Activated T-helper 1 cell treated with anti-CD3 and anti-CD28 coated beads, Interleukin-12 subunit alpha, Interleukin-12 subunit beta, Interleukin-2, Interleukin-4 antibody, amounts not matched to agents 30 ng/mL and 10 ng/mL and 1 ng/mL, durations not matched to agents 14 hours and 24 hours and 36 hours (primary cell): ENCODE results near the gene EDA. TPM values are rescaled to one million over a fixed set of nuclear protein-coding genes. Genes with fewer than 3 reads are reported as not detected.

Source experiments
- DNase-seq: peaks from one replicate; pipeline ENCODE4 v3.0.0; 2021; ENCODE audit warnings: low spot score
- H3K27ac Mint-ChIP-seq: one replicate; pipeline ENCODE4 v1.8.0; 2021; ENCODE audit warnings: mild to moderate bottlenecking, mixed read lengths
- H3K27me3 Mint-ChIP-seq: one replicate; pipeline ENCODE4 v1.8.0; 2022; ENCODE audit warnings: mild to moderate bottlenecking, moderate library complexity, mixed read lengths; ENCODE audit not compliant: insufficient read depth
- H3K36me3 Mint-ChIP-seq: one replicate; pipeline ENCODE4 v1.8.0; 2021; ENCODE audit warnings: low read depth, mixed read lengths
- H3K4me1 Mint-ChIP-seq: one replicate; pipeline ENCODE4 v1.8.0; 2021; ENCODE audit warnings: low read depth, mixed read lengths
- H3K4me3 Mint-ChIP-seq: one replicate; pipeline ENCODE4 v1.8.0; 2021; ENCODE audit warnings: mild to moderate bottlenecking, moderate library complexity, mixed read lengths
- H3K9me3 Mint-ChIP-seq: one replicate; pipeline ENCODE4 v1.8.0; 2021; ENCODE audit warnings: mixed read lengths
- intact Hi-C: fragments of 100-400 bp; cut with micrococcal nuclease; formaldehyde crosslinking; loops from one replicate; pipeline ENCODE4 v1.15.1; 2024
- total RNA-seq: library from RNA; stranded (reverse); gene quantifications from 2 replicates; pipeline ENCODE4 v1.2.3, GENCODE V29; 2022

EDA gene
- total RNA-seq, 1 donor from 2014 or later, result 1.6 TPM

DNA sequence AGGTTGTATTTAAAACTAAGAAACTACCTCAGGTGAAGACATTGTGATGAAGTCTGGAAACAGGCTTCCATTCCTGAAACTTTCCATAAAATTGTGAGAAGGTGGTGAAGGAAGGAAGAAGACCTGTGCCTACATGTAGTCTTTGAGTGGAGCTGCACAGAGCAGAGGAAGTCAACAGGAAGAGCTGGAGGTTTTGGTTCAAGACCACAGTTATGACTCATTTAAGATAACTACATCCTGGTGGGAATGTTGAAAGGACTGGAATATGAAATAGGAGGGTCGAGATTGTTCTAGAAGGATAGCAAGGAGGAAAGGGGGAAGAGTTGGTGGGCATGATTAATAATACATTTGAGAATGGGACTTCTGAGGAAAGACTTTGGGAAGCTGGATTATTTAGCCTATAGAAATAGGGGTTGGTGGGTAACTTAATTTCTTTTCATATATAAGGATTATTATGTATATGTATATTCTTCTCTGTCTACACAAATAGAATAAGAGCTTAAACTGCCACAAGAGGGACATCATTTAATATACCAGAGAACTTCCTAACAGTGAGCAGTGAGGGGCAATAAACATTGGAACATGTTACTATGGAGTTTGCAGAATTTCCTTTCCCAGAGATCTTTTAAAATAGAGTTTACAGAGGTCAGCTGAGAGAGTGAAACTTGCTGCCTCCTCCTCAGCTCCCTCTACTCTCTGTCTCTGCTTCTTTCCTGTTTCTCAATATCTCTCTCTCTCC is 410.4 kb downstream of the EDA start:
- intact Hi-C loops, result no loop called here

GRCh38 chrX:70026851-70027200 is 410.9 kb downstream of the EDA start:
- H3K4me1 Mint-ChIP-seq, result peaks cover 37% of the 10 kb centered on the region
- H3K27me3 Mint-ChIP-seq, result peaks cover 6% of the 10 kb centered on the region
- DNase-seq, result no peak
- H3K4me3 Mint-ChIP-seq, result no peak overlapping the region
- H3K9me3 Mint-ChIP-seq, result no peaks in the 10 kb centered on the region
- H3K27ac Mint-ChIP-seq, result no peak overlapping the region
- intact Hi-C loops, result no loop called here
- no peaks in the 10 kb centered on the region for H3K36me3 Mint-ChIP-seq

More for the DNA sequence above, 410.4 kb downstream of the EDA start:
- H3K36me3 Mint-ChIP-seq, result no peaks in the 10 kb centered on the region
- DNase-seq, result no peak
- no peak overlapping the region for H3K27ac Mint-ChIP-seq
- peaks cover 33% of the 10 kb centered on the region for H3K4me1 Mint-ChIP-seq
- no peaks in the 10 kb centered on the region for H3K9me3 Mint-ChIP-seq
- peaks cover 5% of the 10 kb centered on the region for H3K27me3 Mint-ChIP-seq
- H3K4me3 Mint-ChIP-seq, result no peak overlapping the region

DNA sequence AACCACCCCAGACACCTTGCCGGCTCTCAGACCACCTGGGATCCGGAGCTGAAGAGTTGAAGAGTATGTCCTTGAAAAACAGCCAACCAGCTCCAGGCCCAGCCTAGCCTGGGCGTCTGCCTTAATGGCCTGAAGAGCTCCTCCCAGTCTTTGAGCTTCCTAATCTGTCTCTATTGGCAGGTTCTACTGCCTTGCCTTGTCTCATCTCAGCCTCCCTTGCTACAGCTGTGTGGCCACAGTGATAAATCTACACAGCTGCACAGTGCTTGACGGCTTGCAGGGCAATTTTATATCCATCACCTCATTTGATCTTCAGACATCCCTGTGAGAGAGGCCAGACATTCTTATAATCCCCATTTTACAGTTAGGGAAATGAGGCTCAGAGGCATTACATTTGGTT is 413.9 kb downstream of the EDA start:
- Mint-ChIP-seq H3K4me3 (no peak overlapping the region), H3K27me3 (peaks cover 3% of the 10 kb centered on the region), H3K9me3 (no peaks in the 10 kb centered on the region), H3K36me3 (no peaks in the 10 kb centered on the region), H3K27ac (no peak overlapping the region), H3K4me1 (peaks cover 41% of the 10 kb centered on the region)
- DNase-seq, result no peak
- intact Hi-C loops, result loop anchor here (1.0 to 5.0 kb wide), 5 partner anchors 67 to 537 kb away; partner anchors contain the start of genes EDA and IGBP1

GRCh38 chrX:70030301-70030767 is 414.4 kb downstream of the EDA start:
- Mint-ChIP-seq H3K9me3 (no peaks in the 10 kb centered on the region), H3K4me1 (peaks cover 40% of the 10 kb centered on the region), H3K27me3 (peaks cover 3% of the 10 kb centered on the region), H3K36me3 (no peaks in the 10 kb centered on the region), H3K27ac (no peak overlapping the region), H3K4me3 (no peak overlapping the region)
- intact Hi-C loops, result loop anchor here (1.0 to 5.0 kb wide), 5 partner anchors 67 to 537 kb away; partner anchors contain the start of genes EDA and IGBP1
- peak; percentile 15 for DNase-seq

DNA sequence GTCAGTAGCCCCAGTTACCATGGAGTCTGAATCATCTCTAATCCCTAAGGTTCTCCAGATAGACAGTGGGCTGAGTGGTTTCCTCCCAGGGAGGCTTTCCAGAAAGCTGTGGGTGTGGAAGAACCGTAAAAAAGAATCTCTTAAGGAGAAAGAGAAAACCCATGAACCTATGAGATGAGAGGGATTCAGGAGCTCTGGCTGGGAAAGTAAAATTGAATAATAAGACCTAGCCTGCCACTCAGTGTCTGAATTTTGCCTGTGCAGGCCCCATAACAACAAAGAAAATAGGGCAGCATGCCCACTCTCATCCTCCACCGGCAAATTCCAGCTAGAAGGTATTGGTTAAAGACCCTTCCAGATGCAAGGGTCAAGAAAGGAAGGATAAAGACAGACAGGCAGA is 416.9 kb downstream of the EDA start:
- no peak for DNase-seq
- intact Hi-C loops, result loop anchor here (5.0 kb wide), 2 partner anchors 65 to 415 kb away; partner anchors contain the start of gene EDA
- peaks cover 3% of the 10 kb centered on the region for H3K27me3 Mint-ChIP-seq
- H3K4me1 Mint-ChIP-seq, result peaks cover 22% of the 10 kb centered on the region
- no peaks in the 10 kb centered on the region for H3K9me3 Mint-ChIP-seq
- no peak overlapping the region for H3K27ac Mint-ChIP-seq
- H3K36me3 Mint-ChIP-seq, result no peaks in the 10 kb centered on the region
- no peak overlapping the region for H3K4me3 Mint-ChIP-seq

DNA sequence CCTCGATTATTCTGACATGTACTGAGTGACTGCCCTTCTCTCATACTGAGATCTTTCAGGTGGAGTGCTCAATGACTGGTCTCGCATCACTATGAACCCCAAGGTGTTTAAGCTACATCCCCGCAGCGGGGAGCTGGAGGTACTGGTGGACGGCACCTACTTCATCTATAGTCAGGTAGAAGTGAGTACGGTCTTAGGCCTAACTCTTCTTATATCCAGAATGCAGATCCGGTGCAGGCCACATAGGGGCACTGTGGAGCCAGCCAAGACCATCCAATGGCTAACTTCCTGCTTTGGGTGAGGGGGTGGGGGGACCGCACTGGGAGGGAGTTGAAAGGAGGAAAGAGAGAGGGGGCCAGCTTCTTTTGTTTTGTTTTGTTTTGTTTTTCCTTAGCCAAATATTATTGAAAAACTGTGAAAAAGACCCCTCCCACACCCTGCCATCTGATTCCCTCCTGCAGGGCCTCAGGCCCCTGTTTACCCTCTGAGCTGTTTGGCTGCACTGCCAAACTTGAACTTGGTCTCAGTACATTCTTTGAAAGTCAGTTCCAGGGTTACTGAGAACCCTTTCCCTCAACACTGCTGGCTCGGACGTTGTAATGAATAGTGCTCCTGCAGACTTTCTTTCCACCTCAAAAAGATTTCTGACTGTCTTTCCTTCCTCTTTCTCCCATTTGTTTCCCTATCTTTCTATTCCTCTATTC is 417.6 kb downstream of the EDA start:
- no peak overlapping the region for H3K4me3 Mint-ChIP-seq
- peaks cover 3% of the 10 kb centered on the region for H3K27me3 Mint-ChIP-seq
- DNase-seq, result no peak
- H3K27ac Mint-ChIP-seq, result no peak overlapping the region
- H3K9me3 Mint-ChIP-seq, result no peaks in the 10 kb centered on the region
- intact Hi-C loops, result loop anchor here (5.0 kb wide), 2 partner anchors 64 to 416 kb away; partner anchors contain the start of gene EDA
- H3K4me1 Mint-ChIP-seq, result peaks cover 22% of the 10 kb centered on the region
- H3K36me3 Mint-ChIP-seq, result no peaks in the 10 kb centered on the region

GRCh38 chrX:70034646-70035045 is 418.7 kb downstream of the EDA start:
- no peaks in the 10 kb centered on the region for H3K36me3 Mint-ChIP-seq
- H3K27ac Mint-ChIP-seq, result no peak overlapping the region
- intact Hi-C loops, result loop anchor here (5.0 kb wide), 2 partner anchors 63 to 417 kb away; partner anchors contain the start of gene EDA
- DNase-seq, result no peak
- no peak overlapping the region for H3K4me3 Mint-ChIP-seq
- peaks cover 22% of the 10 kb centered on the region for H3K4me1 Mint-ChIP-seq
- peaks cover 3% of the 10 kb centered on the region for H3K27me3 Mint-ChIP-seq
- H3K9me3 Mint-ChIP-seq, result no peaks in the 10 kb centered on the region

DNA sequence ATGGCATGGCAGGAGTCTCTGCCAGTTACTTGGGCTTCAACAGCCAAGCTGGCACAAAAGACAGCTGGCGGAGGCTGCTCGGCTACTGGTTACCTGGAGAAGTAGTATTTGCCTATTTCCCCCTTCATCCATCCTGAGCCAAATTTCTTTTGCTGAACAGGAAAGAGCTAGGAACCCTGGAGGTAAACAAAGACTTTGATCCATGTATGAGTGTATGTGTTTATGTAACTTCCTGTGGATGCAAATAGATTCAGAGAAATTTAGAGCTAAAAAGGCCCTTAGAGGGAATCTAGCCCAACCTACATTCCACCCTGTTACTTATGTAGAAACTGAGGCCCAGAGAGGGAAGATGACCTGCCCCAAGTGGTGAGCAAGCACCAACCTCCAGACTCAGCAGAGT is 422.6 kb downstream of the EDA start:
- H3K27me3 Mint-ChIP-seq, result no peaks in the 10 kb centered on the region
- H3K4me1 Mint-ChIP-seq, result peaks cover 4% of the 10 kb centered on the region
- DNase-seq, result no peak
- no peak overlapping the region for H3K27ac Mint-ChIP-seq
- no peaks in the 10 kb centered on the region for H3K9me3 Mint-ChIP-seq
- intact Hi-C loops, result no loop called here
- H3K36me3 Mint-ChIP-seq, result no peaks in the 10 kb centered on the region
- H3K4me3 Mint-ChIP-seq, result no peak overlapping the region

DNA sequence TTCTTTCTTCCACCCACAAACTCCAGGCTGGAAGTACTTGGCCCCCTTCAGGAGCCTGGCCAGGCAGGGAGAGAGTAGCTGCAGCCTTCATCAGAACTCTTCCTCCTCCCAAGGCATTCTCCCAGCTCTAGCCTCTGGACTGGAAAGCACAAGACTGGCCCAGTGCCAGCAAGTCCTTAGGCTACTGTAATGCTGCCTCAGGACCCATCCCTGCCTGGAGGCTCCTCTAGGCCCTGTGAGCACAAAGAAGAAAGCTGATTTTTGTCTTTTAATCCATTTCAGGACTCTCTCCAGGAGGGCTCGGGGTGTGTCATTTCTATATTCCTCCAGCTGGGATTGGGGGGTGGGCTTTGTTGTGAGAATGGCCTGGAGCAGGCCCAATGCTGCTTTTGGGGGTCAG is 423.0 kb downstream of the EDA start:
- H3K9me3 Mint-ChIP-seq, result no peaks in the 10 kb centered on the region
- H3K27me3 Mint-ChIP-seq, result no peaks in the 10 kb centered on the region
- DNase-seq, result no peak
- H3K36me3 Mint-ChIP-seq, result no peaks in the 10 kb centered on the region
- peaks cover 3% of the 10 kb centered on the region for H3K4me1 Mint-ChIP-seq
- no peak overlapping the region for H3K4me3 Mint-ChIP-seq
- intact Hi-C loops, result no loop called here
- H3K27ac Mint-ChIP-seq, result no peak overlapping the region

GRCh38 chrX:70039758-70040157 is 423.8 kb downstream of the EDA start:
- intact Hi-C loops, result no loop called here
- no peaks in the 10 kb centered on the region for H3K9me3 Mint-ChIP-seq
- no peak overlapping the region for H3K27ac Mint-ChIP-seq
- no peaks in the 10 kb centered on the region for H3K27me3 Mint-ChIP-seq
- no peak overlapping the region for H3K4me3 Mint-ChIP-seq
- H3K4me1 Mint-ChIP-seq, result no peaks in the 10 kb centered on the region
- no peaks in the 10 kb centered on the region for H3K36me3 Mint-ChIP-seq
- no peak for DNase-seq

DNA sequence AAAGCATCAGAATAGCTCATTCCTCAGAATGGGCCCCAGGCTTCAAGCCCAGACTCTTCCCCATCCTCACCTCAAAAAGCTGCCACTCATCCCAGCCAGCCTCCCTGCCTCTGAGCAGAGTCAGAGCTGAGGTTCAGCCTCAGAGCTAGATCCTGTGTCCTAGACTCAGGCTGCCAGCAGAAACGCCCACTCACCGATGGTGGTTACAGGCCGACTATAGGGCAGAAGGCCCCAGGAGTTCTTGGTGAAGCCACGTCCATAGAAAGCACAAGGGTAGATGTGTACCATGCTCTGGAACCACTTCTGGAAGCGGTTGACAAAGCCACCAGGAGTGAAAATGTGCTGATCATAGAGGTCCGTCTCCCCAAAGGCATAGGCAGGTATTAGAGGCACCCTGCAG is 426.1 kb downstream of the EDA start:
- Mint-ChIP-seq H3K4me1 (no peaks in the 10 kb centered on the region), H3K4me3 (no peak overlapping the region), H3K27me3 (no peaks in the 10 kb centered on the region), H3K27ac (no peak overlapping the region), H3K9me3 (no peaks in the 10 kb centered on the region), H3K36me3 (no peaks in the 10 kb centered on the region)
- DNase-seq, result no peak
- intact Hi-C loops, result no loop called here

DNA sequence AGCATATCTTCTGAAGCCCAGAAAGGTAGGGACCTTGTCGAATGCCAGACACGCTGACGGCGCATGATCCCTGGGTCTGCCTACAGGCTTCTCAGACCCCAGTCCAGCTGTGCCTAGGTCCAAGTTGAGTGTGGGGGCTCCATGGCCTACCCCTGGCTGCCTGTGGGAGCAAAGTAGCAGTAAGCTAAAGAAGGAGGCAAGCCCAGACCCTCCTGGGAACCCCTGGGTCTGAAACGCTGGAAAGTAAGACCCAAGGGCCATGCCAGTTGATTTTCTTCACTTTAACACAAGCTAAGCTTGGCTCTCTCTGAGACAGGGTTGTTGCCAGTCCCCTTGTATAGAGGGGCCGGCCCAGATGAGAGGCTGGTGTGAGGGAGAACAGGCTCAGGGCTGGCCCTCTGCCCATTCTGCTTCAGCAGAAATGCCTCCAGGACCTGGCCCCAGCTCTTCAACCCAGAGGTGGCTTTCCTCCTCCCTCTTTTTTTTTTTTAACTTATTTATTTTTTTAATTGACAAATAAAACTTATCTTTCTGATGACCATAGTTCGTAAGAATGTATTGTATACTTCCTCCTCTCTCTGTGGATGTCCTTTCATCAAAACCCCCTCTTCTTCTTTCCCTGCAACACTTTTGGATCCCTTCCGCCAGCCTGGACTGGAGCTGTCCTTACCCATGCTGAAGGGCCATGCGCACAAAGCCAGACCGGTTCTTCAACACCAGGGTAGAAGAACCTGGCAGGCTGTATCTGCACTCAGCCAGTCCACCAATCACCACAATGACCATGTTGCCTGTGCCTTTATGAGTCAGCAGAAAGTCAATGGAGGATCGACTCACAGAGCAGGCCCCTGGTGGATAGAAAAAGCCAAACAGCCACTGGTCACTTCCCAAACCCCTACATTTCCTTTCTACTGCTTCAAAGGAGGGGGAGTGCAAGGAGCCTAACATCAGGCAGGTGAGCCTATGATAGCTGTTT is 426.8 kb downstream of the EDA start:
- Mint-ChIP-seq H3K27me3 (no peaks in the 10 kb centered on the region), H3K9me3 (no peaks in the 10 kb centered on the region), H3K4me1 (no peaks in the 10 kb centered on the region), H3K4me3 (no peak overlapping the region), H3K27ac (no peak overlapping the region), H3K36me3 (no peaks in the 10 kb centered on the region)
- DNase-seq, result no peak
- intact Hi-C loops, result no loop called here
